Stimulated activated CD8-positive, alpha-beta memory T cell treated with anti-CD3 and anti-CD28 coated beads, Interleukin-2, amount 100 ng/mL, for 48 hours (primary cell): ENCODE measurements around the gene CHST4.
"Not testable (repeated sequence)": the region's sequence is repeated elsewhere in the genome, so short reads cannot be mapped to it uniquely, and the experiment has no call there.

Experiments
- DNase-seq, 2 donors: peaks; one replicate each; pipeline ENCODE4 v3.0.0-alpha.2; 2020; ENCODE audit warnings: low read depth in 2 of 2

The CHST4 gene

GRCh38 chr16:71524566-71525553 lies 1.4 kb upstream of the CHST4 start:
- DNase-seq: no peak

DNA sequence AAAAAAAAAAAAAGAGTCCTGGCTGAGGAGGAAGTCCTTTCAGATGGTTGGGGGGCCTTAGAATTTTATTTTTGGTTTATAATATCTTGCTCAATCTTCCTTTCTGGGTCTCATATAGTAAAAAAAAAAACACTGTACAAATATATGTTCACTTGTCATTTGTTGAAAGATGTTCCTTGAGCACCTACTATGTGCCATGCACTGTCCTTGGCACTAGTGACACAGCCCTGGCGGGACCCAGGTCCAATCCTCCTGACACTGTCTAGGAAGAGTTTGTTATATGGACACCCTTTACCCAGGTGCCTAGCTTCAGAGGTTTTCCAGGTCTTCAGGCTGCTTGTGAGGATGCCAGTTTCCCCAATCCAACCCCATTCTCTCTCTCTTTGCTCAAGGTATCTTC lies 2.0 kb downstream of the CHST4 start:
- no peak for DNase-seq

- DNase-seq: no peak
Measured at GRCh38 chr16:71528863-71529262, 2.6 kb downstream of the CHST4 start.

DNA sequence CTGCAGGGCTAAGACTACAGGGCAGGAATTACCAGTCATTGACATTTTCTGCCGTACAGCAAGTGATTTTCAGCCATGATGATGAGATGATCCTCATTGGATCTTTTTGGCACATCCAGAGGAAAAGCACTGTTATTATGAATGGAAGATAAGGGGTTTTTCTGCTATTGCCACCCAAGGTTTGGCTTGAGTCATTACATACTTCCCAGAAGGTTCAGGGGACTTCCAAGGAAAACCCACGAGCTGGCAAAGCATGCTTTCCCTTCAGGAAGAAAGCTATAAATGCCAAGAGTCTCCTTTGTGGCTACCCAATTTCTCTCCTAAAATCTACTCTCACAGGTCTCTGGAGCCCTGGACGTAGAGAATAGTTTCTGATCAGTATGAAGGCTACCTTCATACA lies 6.1 kb downstream of the CHST4 start:
- no peak for DNase-seq

- DNase-seq: no peak
Measured at GRCh38 chr16:71536752-71537499, 10.7 kb downstream of the CHST4 start.

DNA sequence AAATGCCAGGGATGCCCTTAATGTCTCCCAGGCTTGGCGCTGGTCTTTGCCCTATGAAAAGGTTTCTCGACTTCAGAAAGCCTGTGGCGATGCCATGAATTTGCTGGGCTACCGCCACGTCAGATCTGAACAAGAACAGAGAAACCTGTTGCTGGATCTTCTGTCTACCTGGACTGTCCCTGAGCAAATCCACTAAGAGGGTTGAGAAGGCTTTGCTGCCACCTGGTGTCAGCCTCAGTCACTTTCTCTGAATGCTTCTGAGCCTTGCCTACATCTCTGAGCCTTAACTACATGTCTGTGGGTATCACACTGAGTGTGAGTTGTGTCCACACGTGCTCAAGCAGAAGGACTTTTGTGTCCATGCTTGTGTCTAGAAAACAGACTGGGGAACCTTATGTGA lies 11.4 kb downstream of the CHST4 start:
- DNase-seq: peak; percentile 10 to 13

DNA sequence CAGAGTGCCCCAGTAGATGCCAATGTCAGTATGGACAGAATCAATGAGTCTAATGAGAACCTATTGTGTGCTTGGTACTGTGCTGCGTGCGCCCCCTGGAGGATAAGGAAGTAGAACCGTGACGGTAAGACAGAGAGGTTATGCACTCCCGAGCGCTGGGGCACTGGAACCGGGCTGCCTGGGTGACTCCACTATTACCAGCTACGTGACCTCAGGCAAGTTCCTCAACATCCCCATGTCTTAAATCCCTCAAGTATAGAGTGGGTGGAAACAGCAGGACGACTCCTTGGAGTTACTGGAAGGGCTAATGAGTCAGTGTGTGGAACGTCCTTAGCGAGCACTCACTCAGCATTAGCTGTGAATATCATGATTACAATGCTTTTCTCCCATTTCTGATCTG lies 16.2 kb downstream of the CHST4 start:
- DNase-seq: peak; percentile 41 to 59

DNA sequence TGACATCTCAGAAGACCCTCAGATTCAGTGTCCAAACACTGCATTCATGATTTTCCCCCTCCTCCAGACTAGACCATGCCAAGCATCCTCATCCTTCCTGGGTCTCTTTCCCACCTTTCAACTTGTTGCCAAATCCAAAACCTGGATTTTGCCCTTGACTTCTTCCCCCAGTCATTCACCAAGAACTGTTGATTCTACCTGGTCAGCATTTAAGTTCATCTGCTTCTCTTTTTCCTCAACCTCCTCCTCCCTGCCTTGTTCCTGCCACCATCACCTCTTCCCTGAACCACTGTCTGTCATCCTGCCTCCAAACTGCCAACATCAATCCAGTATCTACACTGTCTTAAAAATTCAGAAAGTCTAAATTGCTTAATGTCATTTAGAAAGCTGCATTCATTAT lies 20.9 kb downstream of the CHST4 start:
- no peak for DNase-seq

- no peak for DNase-seq
Measured at GRCh38 chr16:71552698-71553503, 26.7 kb downstream of the CHST4 start.

DNA sequence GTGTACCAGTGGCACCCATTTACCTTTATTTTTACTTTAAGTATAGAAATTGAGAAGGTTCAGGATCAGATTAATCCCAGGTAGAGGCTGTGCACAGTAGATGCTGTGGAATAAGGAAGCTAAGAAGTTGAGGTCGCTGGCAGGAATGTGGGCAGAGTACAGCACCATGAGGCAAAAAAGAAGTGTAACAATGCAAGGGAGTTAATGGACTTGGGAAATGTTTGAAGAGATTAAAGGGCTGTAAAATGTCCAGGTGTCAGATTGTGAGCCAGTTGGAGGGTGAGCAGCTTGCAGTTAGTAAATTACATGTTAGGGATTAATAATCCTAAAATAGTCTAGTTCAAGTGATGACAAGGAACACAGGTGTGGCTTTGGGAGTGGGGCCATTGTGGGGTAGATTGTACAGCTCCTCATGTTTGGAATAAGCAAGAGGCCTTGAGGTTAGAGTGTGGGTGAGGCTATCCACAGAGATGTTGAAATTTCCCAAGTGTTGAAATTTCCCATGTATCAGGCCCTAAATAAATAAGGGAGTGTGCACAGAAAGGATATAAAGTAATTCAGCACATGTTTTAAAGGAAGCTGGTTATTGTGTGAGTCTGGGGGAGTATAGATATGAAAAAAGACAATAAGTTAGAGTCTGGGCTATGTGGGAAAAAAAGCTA lies 29.1 kb downstream of the CHST4 start:
- no peak for DNase-seq

GRCh38 chr16:71557299-71557698 lies 31.1 kb downstream of the CHST4 start:
- DNase-seq: no peak

DNA sequence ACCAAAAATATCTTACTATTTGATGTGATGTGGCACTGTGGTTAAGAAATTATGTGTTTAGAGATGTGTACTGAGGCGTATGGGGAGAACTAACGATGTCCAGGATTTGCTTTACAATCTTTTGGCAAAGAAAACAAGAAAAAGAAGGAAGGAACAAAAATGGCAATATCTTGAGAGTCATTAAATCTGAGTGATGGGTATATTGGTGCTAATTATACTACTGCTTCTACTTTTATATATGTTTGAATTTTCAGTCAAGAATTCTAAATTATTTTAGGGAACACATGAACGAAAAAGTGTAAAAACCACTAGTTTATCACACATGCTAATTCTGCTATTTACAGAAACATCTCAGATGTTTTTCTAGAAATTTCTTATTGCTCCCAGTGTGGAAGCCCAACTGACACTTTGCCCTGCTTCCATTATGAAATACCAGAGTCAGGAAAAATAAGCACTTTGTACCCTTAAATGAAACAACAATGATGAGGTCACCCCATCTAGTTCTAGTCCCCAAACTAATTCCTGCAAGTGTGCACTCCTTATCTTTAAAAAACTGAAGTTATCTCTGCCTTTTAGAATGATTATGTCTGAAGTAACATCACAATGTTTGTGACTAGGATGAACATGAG lies 31.8 kb downstream of the CHST4 start:
- DNase-seq: no peak

GRCh38 chr16:71559855-71560254 lies 33.6 kb downstream of the CHST4 start:
- DNase-seq: no peak

- not testable (repeated sequence) for DNase-seq
Measured at GRCh38 chr16:71561886-71562285, 35.7 kb downstream of the CHST4 start.

- no peak for DNase-seq
Measured at GRCh38 chr16:71562552-71562951, 36.3 kb downstream of the CHST4 start.

DNA sequence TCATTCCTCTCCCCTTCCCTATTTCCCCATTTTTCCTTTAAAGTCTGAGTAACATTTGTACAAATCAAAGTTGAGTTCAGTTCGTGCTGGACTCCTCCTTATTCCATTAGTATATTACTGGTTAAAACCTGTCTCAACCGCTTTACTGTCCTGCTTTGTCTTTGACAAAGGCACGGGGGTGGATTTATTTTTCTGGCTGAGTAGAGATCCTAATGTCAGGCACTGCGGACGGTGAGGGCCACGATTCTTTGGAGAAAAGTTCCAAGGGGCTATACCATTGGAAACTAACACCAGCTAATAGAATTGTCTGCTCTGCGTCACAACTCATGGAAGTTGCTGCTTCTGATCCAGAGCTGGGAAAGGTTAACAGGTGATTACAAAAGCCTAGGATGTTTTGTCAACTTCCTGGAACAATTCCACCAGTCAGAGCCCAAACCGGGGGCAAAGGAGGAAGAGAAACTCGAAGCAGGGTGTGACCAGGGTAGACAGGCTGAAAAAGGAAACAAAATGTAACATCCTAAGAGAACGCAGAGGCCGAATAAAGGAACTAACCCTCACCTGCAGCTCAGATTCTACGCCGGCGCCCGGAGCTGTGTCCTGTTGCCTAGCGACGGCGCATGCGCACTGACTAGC lies 38.2 kb downstream of the CHST4 start:
- no peak for DNase-seq

GRCh38 chr16:71565812-71566700 lies 39.8 kb downstream of the CHST4 start:
- DNase-seq: no peak

DNA sequence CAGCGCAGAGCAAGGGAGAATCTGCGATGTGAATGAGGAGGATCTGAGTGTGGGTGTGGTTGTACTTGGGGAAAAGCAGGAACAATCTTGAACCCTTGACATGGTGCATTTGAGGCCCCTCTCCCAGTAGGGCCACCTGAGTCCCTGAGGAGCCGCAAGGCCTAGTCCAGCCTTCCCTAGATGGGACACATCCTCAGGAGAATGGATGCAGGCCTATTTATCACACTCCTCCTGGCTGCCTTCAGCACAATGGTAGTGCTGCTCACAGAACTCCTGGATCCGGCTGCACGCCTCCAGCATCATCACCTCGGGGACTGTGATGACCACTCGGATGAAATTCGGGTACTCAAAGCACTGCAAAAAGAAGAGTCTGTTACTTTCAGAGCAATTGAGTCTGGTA lies 41.7 kb downstream of the CHST4 start:
- no peak for DNase-seq

DNA sequence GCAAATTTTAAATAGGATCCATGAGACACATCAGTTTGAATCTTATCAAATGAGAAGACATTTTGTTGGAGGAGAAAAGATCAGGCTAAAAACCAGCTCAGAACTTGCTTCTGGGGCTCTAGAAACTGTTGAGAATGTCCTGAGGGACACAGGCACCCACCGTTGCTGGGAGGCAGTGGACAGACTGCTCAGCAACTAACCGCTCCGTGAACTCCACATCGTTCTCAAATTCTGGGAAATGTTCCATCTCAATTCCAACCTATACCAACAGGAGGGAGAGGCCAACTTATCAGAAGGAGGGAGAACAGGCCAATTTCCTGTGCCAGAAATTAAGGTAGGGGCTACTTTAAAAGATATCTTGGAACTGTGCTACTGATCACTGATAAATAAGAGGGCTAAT lies 42.3 kb downstream of the CHST4 start:
- DNase-seq: no peak

DNA sequence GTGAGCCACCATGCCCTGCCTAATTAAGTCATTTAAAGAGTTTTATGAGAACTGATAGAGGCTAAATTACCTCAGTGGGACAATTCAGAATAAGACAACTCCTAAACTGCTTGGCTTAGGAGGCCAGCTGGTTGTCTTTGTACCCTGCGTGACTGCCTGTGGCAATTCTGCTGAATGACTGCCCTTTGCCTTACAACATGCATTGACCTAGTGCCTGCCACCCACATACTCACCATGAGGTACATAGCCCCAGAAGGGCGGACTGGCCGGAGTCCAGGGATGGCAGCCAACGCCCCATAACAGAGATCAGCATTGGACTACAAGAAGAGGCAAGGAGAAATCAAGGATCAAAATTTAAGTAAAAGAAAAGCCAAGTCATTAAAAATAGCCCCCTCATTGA lies 43.4 kb downstream of the CHST4 start:
- DNase-seq: no peak
